PC-3 (cell line): Measurements from ENCODE around the gene ART4. TPM values are rescaled to one million over a fixed set of nuclear protein-coding genes. Genes with fewer than 3 reads are reported as not detected.

Source experiments
- ATAC-seq: fragments of 200-7000 bp; cut with Tn5 transposase; 2 replicates; pipeline ENCODE4 v1.9.1; 2020; ENCODE audit warnings: mild to moderate bottlenecking, moderate library complexity
- BruUV-seq: library from RNA; stranded (reverse); fragments of 400-500 nt; replicated peaks from 2 replicates; lab custom pipeline; 2021; lab: Mats Ljungman, UMichigan
- CTCF ChIA-PET: fragments of 300-600 bp; sonication (Branson Sonifier 250); formaldehyde crosslinking; loops from one replicate; lab custom pipeline; 2022; ENCODE audit warnings: antibody characterized with exemption; lab: Charles Lee
- POLR2A ChIA-PET: fragments of 300-600 bp; sonication (Branson Sonifier 250); formaldehyde crosslinking; loops from one replicate; lab custom pipeline; 2022; ENCODE audit warnings: antibody characterized with exemption; ENCODE audit not compliant: unreplicated experiment; lab: Charles Lee
- DNase-seq: peaks from one replicate; pipeline ENCODE4 v3.0.0-alpha.2; 2015
- H2AFZ ChIP-seq: fragments of 300-600 bp; sonication (generic); 2 replicates; pipeline ENCODE4 v1.6.0; 2016; ENCODE audit warnings: antibody characterized with exemption, low read length
- H3F3A ChIP-seq: fragments of 300-600 bp; sonication (generic); one replicate; pipeline ENCODE4 v1.6.0; 2017; ENCODE audit warnings: antibody characterized with exemption, low read length, control low read depth, mild to moderate bottlenecking; ENCODE audit not compliant: unreplicated experiment
- H3K27ac ChIP-seq: fragments of 300-600 bp; sonication (generic); 2 replicates; pipeline ENCODE4 v1.5.1; 2016; ENCODE audit warnings: mild to moderate bottlenecking, low read length
- H3K27me3 ChIP-seq: fragments of 300-600 bp; sonication (generic); 2 replicates; pipeline ENCODE4 v1.6.1; 2016; ENCODE audit warnings: low read length, mixed read lengths
- H3K36me3 ChIP-seq: fragments of 300-600 bp; sonication (generic); 2 replicates; pipeline ENCODE4 v1.6.1; 2016; ENCODE audit warnings: low read depth, mixed run types, low read length, mixed read lengths
- H3K4me1 ChIP-seq: fragments of 300-600 bp; sonication (generic); 2 replicates; pipeline ENCODE4 v1.5.1; 2016; ENCODE audit warnings: low read length; ENCODE audit not compliant: insufficient read depth
- H3K4me2 ChIP-seq: fragments of 300-600 bp; sonication (generic); 2 replicates; pipeline ENCODE4 v1.6.0; 2016; ENCODE audit warnings: low read length
- H3K4me3 ChIP-seq: fragments of 300-600 bp; sonication (generic); 2 replicates; pipeline ENCODE4 v1.5.1; 2016; ENCODE audit warnings: mild to moderate bottlenecking, low read length, mixed read lengths
- H3K79me2 ChIP-seq: fragments of 300-600 bp; sonication (generic); 2 replicates; pipeline ENCODE4 v1.6.1; 2017; ENCODE audit warnings: low read length, mixed read lengths
- H3K9ac ChIP-seq: fragments of 300-600 bp; sonication (generic); 2 replicates; pipeline ENCODE4 v1.6.0; 2016; ENCODE audit warnings: mild to moderate bottlenecking, low read length
- H3K9me2 ChIP-seq: fragments of 300-600 bp; sonication (generic); replicated peaks from 2 replicates; pipeline ENCODE4 v1.6.1; 2016; ENCODE audit warnings: mixed run types, low read length, mixed read lengths
- H3K9me3 ChIP-seq: fragments of 300-600 bp; sonication (generic); 2 replicates; pipeline ENCODE4 v1.6.1; 2016; ENCODE audit warnings: low read length, mixed read lengths
- H4K20me1 ChIP-seq: fragments of 300-600 bp; sonication (generic); 2 replicates; pipeline ENCODE4 v1.6.1; 2016; ENCODE audit warnings: low read length, mixed read lengths
- CTCF ChIP-seq: fragments of 300-600 bp; sonication (generic); conservative IDR thresholded peaks from 2 replicates; pipeline ENCODE4 v1.5.1; 2017; ENCODE audit warnings: antibody characterized with exemption, low read depth, mild to moderate bottlenecking, low read length
- EZH2 ChIP-seq: fragments of 300-600 bp; sonication (generic); IDR thresholded peaks from one replicate; pipeline ENCODE4 v1.6.1; 2017; ENCODE audit warnings: antibody characterized with exemption, mild to moderate bottlenecking, low read length; ENCODE audit not compliant: unreplicated experiment
- EZH2phosphoT487 ChIP-seq: fragments of 300-600 bp; sonication (generic); IDR thresholded peaks from 2 replicates; pipeline ENCODE4 v1.6.1; 2018; ENCODE audit warnings: mild to moderate bottlenecking, antibody characterized with exemption, low read length, borderline replicate concordance
- intact Hi-C: fragments of 100-400 bp; cut with micrococcal nuclease; formaldehyde crosslinking; loops from 2 replicates; pipeline ENCODE4 v1.9.0; 2023
- total RNA-seq: library from RNA; depleted of rRNA; stranded (reverse); fragments of >200 nt; gene quantifications from 2 replicates; pipeline ENCODE4 v1.2.3, GENCODE V29; 2014

ART4 gene
- total RNA-seq, 1 experiment from 2014 or later: not detected

GRCh38 chr12:14879222-14879933, 36.1 kb upstream of the ART4 start:
- no peak for DNase-seq
- ATAC-seq: no peak
- intact Hi-C loops: no loop called here
- H3K9me2 ChIP-seq: no peaks in the 10 kb centered on the region
- no peak overlapping the region for H3K4me3 ChIP-seq
- no peak overlapping the region for H3K4me2 ChIP-seq
- no peaks in the 10 kb centered on the region for H4K20me1 ChIP-seq
- H3K36me3 ChIP-seq: no peaks in the 10 kb centered on the region
- no peaks in the 10 kb centered on the region for H3K9me3 ChIP-seq
- H2AFZ ChIP-seq: no peak overlapping the region
- H3K9ac ChIP-seq: no peak overlapping the region
- peaks cover 2% of the 10 kb centered on the region for H3K4me1 ChIP-seq
- H3F3A ChIP-seq: no peaks in the 10 kb centered on the region
- BruUV-seq: no TSS peak
- ChIA-PET CTCF (no interaction called here), POLR2A (interaction anchor here (0.7 kb wide), 1 partner anchor 1067 kb away, joined by 3 read pairs; no protein-coding TSS in a partner anchor)
- no peaks in the 10 kb centered on the region for H3K27me3 ChIP-seq
- H3K79me2 ChIP-seq: no peaks in the 10 kb centered on the region
- no peak overlapping the region for H3K27ac ChIP-seq
- TF ChIP-seq EZH2 (no peak), EZH2phosphoT487 (no peak), CTCF (no peak)

GRCh38 chr12:14878488-14878887, 35.2 kb upstream of the ART4 start:
- Histone ChIP-seq H3K27ac (no peak overlapping the region), H3K4me3 (no peak overlapping the region), H4K20me1 (no peaks in the 10 kb centered on the region), H3K79me2 (no peaks in the 10 kb centered on the region), H3K9me3 (no peaks in the 10 kb centered on the region), H3K4me1 (no peaks in the 10 kb centered on the region), H3F3A (no peaks in the 10 kb centered on the region), H3K9me2 (no peaks in the 10 kb centered on the region), H3K27me3 (no peaks in the 10 kb centered on the region), H3K9ac (no peak overlapping the region), H3K36me3 (no peaks in the 10 kb centered on the region), H3K4me2 (no peak overlapping the region), H2AFZ (no peak overlapping the region)
- DNase-seq (no peak), ATAC-seq (no peak)
- ChIA-PET CTCF (no interaction called here), POLR2A (no interaction called here)
- intact Hi-C loops: no loop called here
- TF ChIP-seq EZH2phosphoT487: no peak
- TF ChIP-seq CTCF: no peak
- no peak for TF ChIP-seq EZH2
- no TSS peak for BruUV-seq

- H3K9ac ChIP-seq: no peak overlapping the region
- CTCF ChIA-PET: no interaction called here
- H3K27ac ChIP-seq: no peak overlapping the region
- no peak overlapping the region for H3K4me2 ChIP-seq
- no peaks in the 10 kb centered on the region for H3K36me3 ChIP-seq
- no peaks in the 10 kb centered on the region for H3F3A ChIP-seq
- H3K4me3 ChIP-seq: no peak overlapping the region
- H4K20me1 ChIP-seq: no peaks in the 10 kb centered on the region
- DNase-seq (no peak), ATAC-seq (no peak)
- no peaks in the 10 kb centered on the region for H3K9me3 ChIP-seq
- no TSS peak for BruUV-seq
- intact Hi-C loops: no loop called here
- TF ChIP-seq EZH2 (no peak), EZH2phosphoT487 (no peak), CTCF (no peak)
- no peaks in the 10 kb centered on the region for H3K27me3 ChIP-seq
- H3K4me1 ChIP-seq: no peaks in the 10 kb centered on the region
- no peak overlapping the region for H2AFZ ChIP-seq
- POLR2A ChIA-PET: no interaction called here
- no peaks in the 10 kb centered on the region for H3K9me2 ChIP-seq
- H3K79me2 ChIP-seq: no peaks in the 10 kb centered on the region
These were observed 33.5 kb upstream of the ART4 start for GRCh38 chr12:14876833-14877232.
